Activated CD8-positive, alpha-beta memory T cell treated with anti-CD3 and anti-CD28 coated beads, Interleukin-2, amount 10 ng/mL, durations not matched to agents 7 days and 5 days (primary cell): ENCODE data around the gene ATRNL1. TPM values are rescaled to one million over a fixed set of nuclear protein-coding genes. Genes with fewer than 3 reads are reported as not detected.

Experiments used
- ATAC-seq: fragments of 150-1000 bp; cut with Tn5 transposase; one replicate; pipeline ENCODE4 v1.10.0; 2021; ENCODE audit warnings: moderate library complexity
- CTCF ChIA-PET: fragments of 350-600 bp; sonication (Branson Sonifier 250); formaldehyde crosslinking; loops from one replicate; lab custom pipeline; 2021; ENCODE audit warnings: antibody characterized with exemption; lab: Charles Lee
- DNase-seq: peaks from one replicate; pipeline ENCODE4 v3.0.0-alpha.2; 2020
- H3K27ac Mint-ChIP-seq: one replicate; pipeline ENCODE4 v1.8.0; 2021; ENCODE audit warnings: mild to moderate bottlenecking, mixed read lengths
- H3K27me3 Mint-ChIP-seq: one replicate; pipeline ENCODE4 v1.8.0; 2021; ENCODE audit warnings: mixed read lengths
- H3K36me3 Mint-ChIP-seq: one replicate; pipeline ENCODE4 v1.8.0; 2021; ENCODE audit warnings: mild to moderate bottlenecking, mixed read lengths
- H3K4me1 Mint-ChIP-seq: one replicate; pipeline ENCODE4 v1.8.0; 2021; ENCODE audit warnings: mixed read lengths
- H3K4me3 Mint-ChIP-seq: one replicate; pipeline ENCODE4 v1.8.0; 2021; ENCODE audit warnings: mild to moderate bottlenecking, moderate library complexity, mixed read lengths
- H3K9me3 Mint-ChIP-seq: one replicate; pipeline ENCODE4 v1.8.0; 2022; ENCODE audit warnings: low read depth, mixed read lengths
- total RNA-seq, 2 experiments: library from RNA; stranded (reverse); gene quantifications; one replicate each; pipeline ENCODE4 v1.2.3, GENCODE V29; 2021

ATRNL1 gene
- total RNA-seq, 2 experiments from 2014 or later = 0.35 to 0.87 TPM

DNA sequence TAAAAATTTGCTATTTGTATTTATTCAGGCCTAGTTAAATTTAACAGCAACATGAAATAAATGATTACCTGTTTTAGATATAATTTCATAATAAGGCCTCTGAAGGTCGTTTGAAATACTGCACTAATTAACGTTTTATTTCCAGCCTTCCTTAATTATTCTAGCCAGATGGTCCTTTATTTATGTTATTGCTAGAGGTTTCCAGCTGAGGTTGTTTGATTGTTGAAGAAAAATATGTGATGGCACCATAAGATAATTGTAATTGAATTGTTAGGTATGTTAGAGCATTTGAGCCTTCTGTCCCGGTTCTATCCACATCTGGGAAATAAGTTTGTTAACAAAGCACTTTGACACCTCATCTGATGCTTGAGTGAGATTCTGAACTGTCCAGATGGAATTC lies 556.1 kb downstream of the ATRNL1 start:
- Mint-ChIP-seq H3K4me1 (no peaks in the 10 kb centered on the region), H3K27me3 (no peaks in the 10 kb centered on the region), H3K36me3 (no peaks in the 10 kb centered on the region), H3K27ac (no peak overlapping the region), H3K9me3 (no peaks in the 10 kb centered on the region), H3K4me3 (no peak overlapping the region)
- CTCF ChIA-PET = no interaction called here
- ATAC-seq (no peak), DNase-seq (no peak)

DNA sequence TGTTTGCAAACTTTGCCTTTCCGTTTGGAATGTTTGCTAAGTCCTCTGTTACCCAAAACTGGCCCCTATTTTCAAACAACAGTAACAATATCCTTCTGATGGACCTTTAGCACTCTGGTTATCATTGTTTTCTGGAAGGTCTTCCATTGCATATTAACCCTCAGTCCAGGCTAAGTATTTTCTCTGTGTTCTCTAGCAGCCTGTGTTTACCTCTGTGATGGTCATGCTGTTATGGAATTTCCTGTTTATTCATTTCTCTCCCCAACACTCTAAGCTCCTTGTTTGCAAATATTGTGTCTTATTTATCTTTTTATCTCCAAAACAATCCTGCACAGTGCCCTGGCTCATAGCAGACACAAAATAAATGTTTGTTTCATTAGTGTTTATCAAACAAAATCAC lies 560.3 kb downstream of the ATRNL1 start:
- ATAC-seq (no peak), DNase-seq (no peak)
- H3K4me3 Mint-ChIP-seq = no peak overlapping the region
- H3K36me3 Mint-ChIP-seq = no peaks in the 10 kb centered on the region
- H3K27me3 Mint-ChIP-seq = no peaks in the 10 kb centered on the region
- CTCF ChIA-PET = no interaction called here
- H3K27ac Mint-ChIP-seq = no peak overlapping the region
- H3K9me3 Mint-ChIP-seq = peaks cover 8% of the 10 kb centered on the region
- no peaks in the 10 kb centered on the region for H3K4me1 Mint-ChIP-seq

DNA sequence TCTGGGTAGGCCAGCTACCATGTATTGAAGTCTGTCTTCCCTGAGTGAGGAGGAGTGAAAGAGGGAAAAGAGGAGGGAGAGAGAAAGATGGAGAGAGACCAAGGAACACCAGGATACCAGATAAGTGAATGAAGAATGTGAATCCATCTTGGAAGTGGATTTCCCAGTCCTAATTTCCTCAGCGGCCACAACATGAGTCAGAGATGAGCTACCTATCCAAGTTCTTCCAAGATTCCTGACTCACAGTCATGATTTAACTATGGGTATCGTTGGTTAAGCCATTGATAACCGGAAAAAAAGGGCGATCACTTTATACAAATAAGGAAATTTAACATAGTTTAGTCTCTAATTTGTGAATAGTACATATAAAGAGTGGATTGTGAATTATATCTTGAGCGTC lies 561.8 kb downstream of the ATRNL1 start:
- H3K4me3 Mint-ChIP-seq = no peak overlapping the region
- no peaks in the 10 kb centered on the region for H3K27me3 Mint-ChIP-seq
- ATAC-seq (no peak), DNase-seq (no peak)
- CTCF ChIA-PET = no interaction called here
- H3K36me3 Mint-ChIP-seq = no peaks in the 10 kb centered on the region
- H3K27ac Mint-ChIP-seq = no peak overlapping the region
- H3K9me3 Mint-ChIP-seq = peaks cover 8% of the 10 kb centered on the region
- H3K4me1 Mint-ChIP-seq = no peaks in the 10 kb centered on the region

DNA sequence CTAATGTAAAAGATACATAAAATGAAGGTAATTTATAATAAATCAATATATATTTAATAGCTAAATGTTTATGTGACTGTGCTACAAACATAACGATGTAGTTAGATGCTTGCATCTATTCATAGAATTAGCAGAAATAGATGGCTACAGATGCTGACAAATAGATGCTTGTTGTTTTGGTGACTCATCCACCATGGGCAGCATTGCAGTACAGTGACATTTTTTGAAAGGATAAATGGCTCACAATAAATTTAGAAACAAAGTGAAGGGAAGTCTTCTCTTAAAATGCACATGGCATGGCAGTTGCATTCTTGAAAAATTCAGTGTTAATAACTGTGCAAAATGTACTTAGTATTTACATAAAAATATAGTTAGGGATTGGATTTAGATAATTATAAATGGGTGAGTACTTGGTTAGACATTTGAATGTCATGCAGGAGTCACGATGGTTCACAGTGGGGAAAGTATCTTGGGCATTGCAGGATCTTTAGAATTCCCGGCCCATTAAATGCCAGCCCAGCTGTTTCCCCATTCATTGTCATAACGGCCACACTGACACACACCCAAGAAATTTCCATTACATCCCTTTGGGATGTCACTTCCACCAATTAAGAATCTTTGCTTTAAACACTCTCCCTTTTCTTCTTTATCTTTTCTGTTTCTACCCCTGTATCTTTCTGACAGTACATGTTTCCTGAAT lies 564.1 kb downstream of the ATRNL1 start:
- no peaks in the 10 kb centered on the region for H3K4me1 Mint-ChIP-seq
- H3K36me3 Mint-ChIP-seq = no peaks in the 10 kb centered on the region
- peaks cover 8% of the 10 kb centered on the region for H3K9me3 Mint-ChIP-seq
- no peak overlapping the region for H3K4me3 Mint-ChIP-seq
- no peak overlapping the region for H3K27ac Mint-ChIP-seq
- ATAC-seq = no peak
- no peaks in the 10 kb centered on the region for H3K27me3 Mint-ChIP-seq
- DNase-seq = no peak
- CTCF ChIA-PET = no interaction called here

DNA sequence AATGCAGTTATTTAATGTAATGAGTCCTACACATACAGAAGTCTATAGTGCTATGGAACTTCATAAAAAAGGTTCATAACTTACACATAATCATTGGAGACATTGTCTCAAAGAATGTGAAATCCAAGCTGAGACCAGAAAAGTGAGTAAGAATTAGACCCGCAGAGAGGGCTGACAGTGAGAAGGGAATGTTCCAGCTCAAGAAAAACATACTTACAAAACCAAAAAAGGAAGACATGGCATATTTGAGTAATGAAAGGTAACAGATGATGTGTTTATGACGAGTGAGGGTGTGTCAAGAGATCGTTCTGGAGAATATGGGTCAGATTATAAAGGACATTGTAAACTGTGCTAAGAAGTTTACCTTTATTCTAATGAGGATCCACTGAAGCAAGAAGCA lies 566.5 kb downstream of the ATRNL1 start:
- H3K27me3 Mint-ChIP-seq = no peaks in the 10 kb centered on the region
- no peak overlapping the region for H3K4me3 Mint-ChIP-seq
- no peak overlapping the region for H3K27ac Mint-ChIP-seq
- ATAC-seq (no peak), DNase-seq (no peak)
- H3K4me1 Mint-ChIP-seq = no peaks in the 10 kb centered on the region
- H3K36me3 Mint-ChIP-seq = no peaks in the 10 kb centered on the region
- H3K9me3 Mint-ChIP-seq = peaks cover 11% of the 10 kb centered on the region
- CTCF ChIA-PET = no interaction called here

DNA sequence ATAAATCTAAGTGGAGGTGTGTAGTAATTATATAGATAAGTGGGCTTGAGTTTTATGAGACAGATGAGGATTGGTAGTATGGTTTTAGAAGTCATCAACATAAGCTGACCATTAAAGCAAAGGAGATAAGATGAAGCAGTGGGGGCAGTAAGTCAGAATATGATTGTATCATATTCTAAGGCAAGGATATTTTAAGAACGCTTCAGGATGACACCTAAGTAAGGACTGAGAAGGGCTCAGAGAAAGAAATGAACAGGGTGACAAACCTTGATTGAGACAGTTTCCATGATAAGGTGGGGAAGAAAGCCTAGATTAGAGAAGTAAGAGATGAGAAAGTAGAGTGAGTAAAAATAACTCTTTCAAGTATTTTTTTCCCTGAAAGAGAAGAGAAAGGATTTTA lies 567.2 kb downstream of the ATRNL1 start:
- ATAC-seq = no peak
- CTCF ChIA-PET = no interaction called here
- Mint-ChIP-seq H3K27me3 (no peaks in the 10 kb centered on the region), H3K27ac (no peak overlapping the region), H3K4me1 (no peaks in the 10 kb centered on the region), H3K9me3 (peaks cover 9% of the 10 kb centered on the region), H3K36me3 (no peaks in the 10 kb centered on the region), H3K4me3 (no peak overlapping the region)
- DNase-seq = no peak

DNA sequence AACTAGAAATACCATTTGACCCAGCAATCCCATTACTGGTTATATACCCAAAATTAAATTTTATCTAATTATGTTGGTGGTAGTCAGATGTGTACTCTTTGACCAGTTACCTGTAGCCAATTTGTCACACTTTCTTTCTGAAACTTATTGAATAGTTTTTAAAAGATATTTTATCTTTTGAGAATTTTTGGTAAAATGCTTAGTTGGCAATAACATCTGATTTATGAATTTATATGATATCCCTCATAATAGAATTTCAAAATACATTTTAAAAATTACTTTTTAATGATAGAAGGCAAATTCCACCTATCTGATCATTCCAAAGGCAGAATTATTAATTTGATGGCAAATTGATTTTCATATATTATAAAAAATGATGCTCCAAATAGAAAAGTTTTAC lies 569.3 kb downstream of the ATRNL1 start:
- no peak overlapping the region for H3K27ac Mint-ChIP-seq
- H3K4me1 Mint-ChIP-seq = no peaks in the 10 kb centered on the region
- H3K4me3 Mint-ChIP-seq = no peak overlapping the region
- H3K36me3 Mint-ChIP-seq = no peaks in the 10 kb centered on the region
- ATAC-seq (no peak), DNase-seq (no peak)
- peaks cover 5% of the 10 kb centered on the region for H3K9me3 Mint-ChIP-seq
- CTCF ChIA-PET = no interaction called here
- H3K27me3 Mint-ChIP-seq = no peaks in the 10 kb centered on the region

DNA sequence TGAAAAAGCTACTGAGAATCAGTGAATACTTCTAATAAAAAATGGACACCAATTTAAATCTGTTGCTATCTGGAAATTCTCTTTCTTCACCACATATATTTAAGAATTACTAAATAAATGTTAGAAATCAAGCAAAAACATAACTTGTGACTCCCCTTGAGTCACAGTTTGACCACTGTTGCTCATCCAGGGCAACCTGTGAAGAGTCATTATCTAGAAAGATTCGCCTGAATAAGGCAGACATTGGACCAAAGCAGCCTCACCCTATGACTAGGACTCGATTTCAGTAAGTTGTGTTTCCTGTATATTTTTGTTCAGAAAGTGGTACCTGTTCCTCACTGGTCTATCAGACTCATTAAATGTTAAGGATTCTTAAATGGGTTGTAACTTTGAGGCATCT lies 572.4 kb downstream of the ATRNL1 start:
- H3K4me3 Mint-ChIP-seq = no peak overlapping the region
- no peaks in the 10 kb centered on the region for H3K27me3 Mint-ChIP-seq

DNA sequence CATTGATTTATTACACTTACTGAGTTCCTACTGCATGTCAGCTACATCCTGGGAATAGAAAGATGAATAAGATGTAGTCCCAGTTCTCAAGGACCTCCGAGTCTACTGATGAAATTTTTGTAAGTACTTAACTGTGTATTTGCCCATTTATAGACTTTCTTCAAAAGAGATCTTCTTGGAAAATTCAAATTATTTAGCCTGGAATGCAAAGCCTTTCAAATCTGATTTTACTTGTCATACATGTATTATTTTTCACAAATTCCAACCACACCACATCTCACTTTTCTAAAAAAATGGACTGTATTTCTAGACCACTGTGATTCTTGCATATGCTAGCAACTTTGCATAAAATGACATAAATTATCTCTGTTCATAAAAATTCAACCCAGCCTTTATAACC lies 581.3 kb downstream of the ATRNL1 start:
- Mint-ChIP-seq H3K4me3 (no peak overlapping the region), H3K36me3 (no peaks in the 10 kb centered on the region), H3K9me3 (peaks cover 5% of the 10 kb centered on the region), H3K27me3 (no peaks in the 10 kb centered on the region), H3K4me1 (no peaks in the 10 kb centered on the region), H3K27ac (no peak overlapping the region)
- CTCF ChIA-PET = no interaction called here
- no peak for DNase-seq
- ATAC-seq = no peak

More for the DNA sequence above, 572.4 kb downstream of the ATRNL1 start:
- CTCF ChIA-PET = no interaction called here
- ATAC-seq = no peak
- Mint-ChIP-seq H3K27ac (no peak overlapping the region), H3K36me3 (no peaks in the 10 kb centered on the region), H3K4me1 (no peaks in the 10 kb centered on the region), H3K9me3 (peaks cover 3% of the 10 kb centered on the region)
- DNase-seq = no peak

DNA sequence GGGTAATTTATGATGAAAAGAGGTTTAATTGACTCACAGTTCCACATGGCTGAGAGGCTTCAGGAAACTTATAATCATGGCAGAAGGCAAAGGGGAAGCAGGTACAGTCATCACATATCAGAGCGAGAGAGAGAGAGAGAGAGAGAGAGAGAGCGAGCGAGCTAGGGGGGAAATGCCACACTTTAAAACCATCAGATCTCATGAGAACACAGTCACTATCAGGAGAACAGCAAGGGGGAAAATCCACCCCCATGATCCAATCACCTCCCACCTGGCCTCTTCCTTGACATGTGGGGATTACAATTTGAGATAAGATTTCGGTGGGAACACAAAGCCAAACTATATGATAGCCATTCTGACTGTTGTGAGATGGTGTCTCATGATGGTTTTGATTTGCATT lies 603.6 kb downstream of the ATRNL1 start:
- Mint-ChIP-seq H3K4me1 (no peaks in the 10 kb centered on the region), H3K9me3 (peaks cover 2% of the 10 kb centered on the region), H3K36me3 (no peaks in the 10 kb centered on the region), H3K27me3 (no peaks in the 10 kb centered on the region), H3K27ac (no peak overlapping the region), H3K4me3 (no peak overlapping the region)
- ATAC-seq (no peak), DNase-seq (no peak)
- CTCF ChIA-PET = no interaction called here

DNA sequence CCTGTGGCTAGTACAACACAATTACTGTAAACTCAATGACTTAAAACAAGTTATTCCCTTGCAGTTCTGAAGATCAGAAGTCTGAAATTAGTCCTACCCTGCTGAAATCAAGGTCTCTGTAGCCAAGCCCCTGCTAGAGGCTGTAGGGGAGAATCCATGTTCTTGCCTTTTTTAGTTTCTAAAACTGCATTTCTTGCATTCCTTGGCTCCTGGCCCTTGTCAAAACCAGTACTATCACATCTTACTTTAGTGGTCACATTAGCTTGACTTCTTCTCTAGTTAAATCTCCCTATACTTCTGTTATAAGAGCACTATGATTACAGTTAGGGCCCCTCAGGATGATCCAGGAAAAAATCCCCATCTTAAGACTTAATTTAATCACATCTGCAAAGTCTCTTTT lies 612.9 kb downstream of the ATRNL1 start:
- H3K4me3 Mint-ChIP-seq = no peak overlapping the region
- no peaks in the 10 kb centered on the region for H3K36me3 Mint-ChIP-seq
- ATAC-seq (no peak), DNase-seq (no peak)
- no peaks in the 10 kb centered on the region for H3K4me1 Mint-ChIP-seq
- H3K27me3 Mint-ChIP-seq = no peaks in the 10 kb centered on the region
- no peak overlapping the region for H3K27ac Mint-ChIP-seq
- CTCF ChIA-PET = no interaction called here
- H3K9me3 Mint-ChIP-seq = peaks cover 2% of the 10 kb centered on the region

DNA sequence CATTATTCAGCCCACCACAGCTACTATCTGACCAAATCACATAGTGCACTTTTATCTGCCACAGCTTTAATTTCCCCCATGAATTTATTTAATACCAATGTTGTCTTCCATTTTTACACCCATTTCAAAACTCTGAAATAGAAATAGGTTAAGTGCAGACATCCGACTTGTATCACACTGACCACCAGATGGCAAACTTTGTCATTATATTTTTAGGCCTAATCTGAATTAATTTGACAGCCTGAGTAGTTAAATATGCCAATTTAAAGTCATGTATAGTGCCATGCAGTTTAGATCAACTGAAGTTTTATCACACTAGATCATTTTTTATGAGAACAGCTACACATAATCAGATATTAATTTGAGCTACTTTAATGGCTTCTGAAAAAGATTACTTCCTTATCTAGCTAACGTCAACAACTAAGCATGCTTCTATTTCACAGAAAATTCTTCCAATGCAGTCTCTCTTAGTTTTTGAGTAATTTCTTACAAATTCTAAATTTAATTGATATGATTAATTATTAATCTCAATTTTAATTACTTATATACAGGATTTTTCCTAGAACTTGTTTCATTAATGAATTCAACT lies 613.4 kb downstream of the ATRNL1 start:
- no peaks in the 10 kb centered on the region for H3K36me3 Mint-ChIP-seq
- H3K4me3 Mint-ChIP-seq = no peak overlapping the region
- H3K9me3 Mint-ChIP-seq = peaks cover 2% of the 10 kb centered on the region
- H3K27me3 Mint-ChIP-seq = no peaks in the 10 kb centered on the region
- CTCF ChIA-PET = no interaction called here
- DNase-seq (no peak), ATAC-seq (no peak)
- no peaks in the 10 kb centered on the region for H3K4me1 Mint-ChIP-seq
- no peak overlapping the region for H3K27ac Mint-ChIP-seq

DNA sequence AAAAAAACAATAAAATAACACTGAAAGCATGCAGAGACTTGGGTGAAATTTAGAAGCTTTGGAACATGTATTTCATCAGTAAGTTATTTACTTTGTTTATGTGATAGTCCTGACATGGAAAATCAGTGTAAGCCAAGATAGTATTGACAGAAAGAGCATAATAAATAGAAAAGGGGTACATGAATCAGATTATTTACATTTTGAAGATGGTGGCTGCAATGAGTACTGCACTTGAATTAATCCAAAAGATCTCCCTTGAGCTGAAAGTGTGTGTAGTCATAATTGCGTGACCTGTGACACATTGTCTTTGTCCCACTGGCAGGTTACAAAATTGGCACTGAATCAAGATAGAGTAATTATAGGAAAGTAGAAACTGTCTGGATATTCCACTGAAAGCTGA lies 617.0 kb downstream of the ATRNL1 start:
- no peak for ATAC-seq

DNA sequence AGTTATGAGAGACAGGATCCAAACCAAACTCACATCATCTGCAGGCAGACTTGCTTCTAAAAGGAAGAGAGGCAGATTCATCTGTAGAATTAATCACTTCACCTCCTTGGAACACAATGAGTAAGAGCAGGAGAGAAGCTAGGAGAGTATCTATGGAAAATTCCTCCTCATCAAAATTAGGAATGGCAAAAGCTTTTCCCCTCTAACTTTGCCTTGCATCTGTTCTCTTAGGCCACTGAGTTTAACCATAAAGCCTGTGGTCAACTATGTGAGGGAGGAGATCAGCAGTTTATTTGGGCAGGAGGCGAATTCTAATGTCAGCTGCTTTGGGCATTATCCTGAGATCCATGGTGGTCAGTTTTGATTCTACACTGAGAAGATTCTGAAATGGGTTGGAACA lies 618.1 kb downstream of the ATRNL1 start:
- Mint-ChIP-seq H3K36me3 (no peaks in the 10 kb centered on the region), H3K27me3 (no peaks in the 10 kb centered on the region), H3K9me3 (peaks cover 2% of the 10 kb centered on the region), H3K27ac (no peak overlapping the region), H3K4me3 (no peak overlapping the region), H3K4me1 (no peaks in the 10 kb centered on the region)
- DNase-seq (no peak), ATAC-seq (no peak)
- CTCF ChIA-PET = no interaction called here

More for the DNA sequence above, 617.0 kb downstream of the ATRNL1 start:
- Mint-ChIP-seq H3K27ac (no peak overlapping the region), H3K9me3 (peaks cover 2% of the 10 kb centered on the region), H3K27me3 (no peaks in the 10 kb centered on the region), H3K4me1 (no peaks in the 10 kb centered on the region), H3K36me3 (no peaks in the 10 kb centered on the region), H3K4me3 (no peak overlapping the region)
- CTCF ChIA-PET = no interaction called here
- no peak for DNase-seq
